Lower leg skin (tissue), 3 donors: ENCODE measurements around the gene NUBP2.

Experiments
- CTCF ChIP-seq, 3 donors: fragments of 450-650 bp; IDR thresholded peaks; one replicate each; pipeline ENCODE4 v1.5.1; 2016; ENCODE audit warnings: antibody characterized with exemption in 3 of 3, mild to moderate bottlenecking in 3 of 3, moderate library complexity in 2 of 3
- POLR2A ChIP-seq, 2 donors: fragments of 450-650 bp; IDR thresholded peaks; one replicate each; pipeline ENCODE4 v1.6.1; 2016 to 2017; ENCODE audit warnings: antibody characterized with exemption in 2 of 2, mild to moderate bottlenecking in 1 of 2, moderate library complexity in 1 of 2

GRCh38 chr16:1785846-1786170 is 3.0 kb downstream of the NUBP2 start:
- TF ChIP-seq CTCF (IDR thresholded peaks at IDR 0.05) (no peak), POLR2A (IDR thresholded peaks at IDR 0.05) (no peak)
